Esophagus muscularis mucosa (tissue), 3 donors: ENCODE data around the gene PPAN.

ENCODE experiments used
- POLR2A ChIP-seq: fragments of 450-650 bp; IDR thresholded peaks from one replicate; pipeline ENCODE4 v1.6.1; 2017; ENCODE audit warnings: antibody characterized with exemption, moderate library complexity, mild to moderate bottlenecking, low read depth
- TF ChIP-seq, protein P1 (sequence below), 3 experiments: fragments of 200-600 bp in 2 of 3; fragments of 450-650 bp in 1 of 3; sonication (generic) in 2 of 3; IDR thresholded peaks; one replicate each; pipeline ENCODE4 v1.5.1; 2017 to 2019; ENCODE audit warnings: antibody characterized with exemption in 3 of 3, mild to moderate bottlenecking in 2 of 3, moderate library complexity in 1 of 3

GRCh38 chr19:10092648-10093294 is 13.4 kb upstream of the PPAN start:
- TF ChIP-seq, protein P1, sequence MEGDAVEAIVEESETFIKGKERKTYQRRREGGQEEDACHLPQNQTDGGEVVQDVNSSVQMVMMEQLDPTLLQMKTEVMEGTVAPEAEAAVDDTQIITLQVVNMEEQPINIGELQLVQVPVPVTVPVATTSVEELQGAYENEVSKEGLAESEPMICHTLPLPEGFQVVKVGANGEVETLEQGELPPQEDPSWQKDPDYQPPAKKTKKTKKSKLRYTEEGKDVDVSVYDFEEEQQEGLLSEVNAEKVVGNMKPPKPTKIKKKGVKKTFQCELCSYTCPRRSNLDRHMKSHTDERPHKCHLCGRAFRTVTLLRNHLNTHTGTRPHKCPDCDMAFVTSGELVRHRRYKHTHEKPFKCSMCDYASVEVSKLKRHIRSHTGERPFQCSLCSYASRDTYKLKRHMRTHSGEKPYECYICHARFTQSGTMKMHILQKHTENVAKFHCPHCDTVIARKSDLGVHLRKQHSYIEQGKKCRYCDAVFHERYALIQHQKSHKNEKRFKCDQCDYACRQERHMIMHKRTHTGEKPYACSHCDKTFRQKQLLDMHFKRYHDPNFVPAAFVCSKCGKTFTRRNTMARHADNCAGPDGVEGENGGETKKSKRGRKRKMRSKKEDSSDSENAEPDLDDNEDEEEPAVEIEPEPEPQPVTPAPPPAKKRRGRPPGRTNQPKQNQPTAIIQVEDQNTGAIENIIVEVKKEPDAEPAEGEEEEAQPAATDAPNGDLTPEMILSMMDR (IDR thresholded peaks at IDR 0.05), result no peak
- TF ChIP-seq POLR2A, result no peak
